Mucosa of descending colon (tissue), 3 donors: ENCODE measurements around the gene C16orf82. TPM values are rescaled to one million over a fixed set of nuclear protein-coding genes. Genes with fewer than 3 reads are reported as not detected.
A peak's percentile ranks its signal among the peaks of the same experiment; 100 is the strongest.

Source experiments
- ATAC-seq: fragments of 200-7000 bp; cut with Tn5 transposase; one replicate; pipeline ENCODE4 v1.9.1; 2020; ENCODE audit warnings: mild to moderate bottlenecking, moderate library complexity
- DNase-seq, 3 donors: peaks; one replicate each; pipeline ENCODE4 v3.0.0-alpha.2; 2020
- H3K36me3 ChIP-seq: fragments of 200-600 bp; one replicate; pipeline ENCODE4 v1.8.0; 2021; ENCODE audit warnings: low read depth, mild to moderate bottlenecking
- H3K4me1 ChIP-seq: fragments of 200-600 bp; one replicate; pipeline ENCODE4 v1.8.0; 2021; ENCODE audit warnings: low read depth, mild to moderate bottlenecking
- H3K4me3 ChIP-seq: fragments of 200-600 bp; one replicate; pipeline ENCODE4 v1.8.0; 2021; ENCODE audit warnings: mild to moderate bottlenecking
- H3K9me3 ChIP-seq: fragments of 200-600 bp; one replicate; pipeline ENCODE4 v1.8.0; 2021; ENCODE audit warnings: mild to moderate bottlenecking
- intact Hi-C, 2 donors: fragments of 100-400 bp; cut with DNase I in 1 of 2; cut with micrococcal nuclease in 1 of 2; formaldehyde crosslinking; loops; one replicate each; pipeline versions ENCODE4 v1.11.0 to v1.11.1; 2022; cut with DNase I, micrococcal nuclease
- total RNA-seq, 3 donors: library from RNA; stranded (reverse); fragmentation: NEBNext Ultra II Directional in 2 of 3; extraction: Animal tissue kit (Norgen Biotek cat#: 25700) in 2 of 3; gene quantifications; one replicate each; pipeline versions ENCODE4 v1.2.1 to v1.2.4, GENCODE V29; 2021 to 2023
- TF ChIP-seq, protein P1 (sequence below): fragments of 200-600 bp; IDR thresholded peaks from one replicate; pipeline ENCODE4 v1.8.0; 2022; ENCODE audit warnings: antibody characterized with exemption, mild to moderate bottlenecking
- donor health status: DM: no; HTN: no; CAD: no; lungs with moderate emphysema.
- donor health status: DM: no; HTN: no; CAD: no.
- donor health status: DM: no; HTN: yes; CAD: no.

C16orf82 gene
- total RNA-seq, 3 donors from 2014 or later = not detected

GRCh38 chr16:27109666-27110523 lies 43.2 kb downstream of the C16orf82 start:
- Histone ChIP-seq H3K4me1 (peaks cover 3% of the 10 kb centered on the region), H3K9me3 (no peaks in the 10 kb centered on the region), H3K36me3 (no peaks in the 10 kb centered on the region), H3K4me3 (no peak overlapping the region)
- TF ChIP-seq, protein P1, sequence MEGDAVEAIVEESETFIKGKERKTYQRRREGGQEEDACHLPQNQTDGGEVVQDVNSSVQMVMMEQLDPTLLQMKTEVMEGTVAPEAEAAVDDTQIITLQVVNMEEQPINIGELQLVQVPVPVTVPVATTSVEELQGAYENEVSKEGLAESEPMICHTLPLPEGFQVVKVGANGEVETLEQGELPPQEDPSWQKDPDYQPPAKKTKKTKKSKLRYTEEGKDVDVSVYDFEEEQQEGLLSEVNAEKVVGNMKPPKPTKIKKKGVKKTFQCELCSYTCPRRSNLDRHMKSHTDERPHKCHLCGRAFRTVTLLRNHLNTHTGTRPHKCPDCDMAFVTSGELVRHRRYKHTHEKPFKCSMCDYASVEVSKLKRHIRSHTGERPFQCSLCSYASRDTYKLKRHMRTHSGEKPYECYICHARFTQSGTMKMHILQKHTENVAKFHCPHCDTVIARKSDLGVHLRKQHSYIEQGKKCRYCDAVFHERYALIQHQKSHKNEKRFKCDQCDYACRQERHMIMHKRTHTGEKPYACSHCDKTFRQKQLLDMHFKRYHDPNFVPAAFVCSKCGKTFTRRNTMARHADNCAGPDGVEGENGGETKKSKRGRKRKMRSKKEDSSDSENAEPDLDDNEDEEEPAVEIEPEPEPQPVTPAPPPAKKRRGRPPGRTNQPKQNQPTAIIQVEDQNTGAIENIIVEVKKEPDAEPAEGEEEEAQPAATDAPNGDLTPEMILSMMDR = peak; percentile 99
- intact Hi-C loops = no loop called here
- ATAC-seq (peak; percentile 97), DNase-seq (peak; percentile 89 to 96 (median 91))

DNA sequence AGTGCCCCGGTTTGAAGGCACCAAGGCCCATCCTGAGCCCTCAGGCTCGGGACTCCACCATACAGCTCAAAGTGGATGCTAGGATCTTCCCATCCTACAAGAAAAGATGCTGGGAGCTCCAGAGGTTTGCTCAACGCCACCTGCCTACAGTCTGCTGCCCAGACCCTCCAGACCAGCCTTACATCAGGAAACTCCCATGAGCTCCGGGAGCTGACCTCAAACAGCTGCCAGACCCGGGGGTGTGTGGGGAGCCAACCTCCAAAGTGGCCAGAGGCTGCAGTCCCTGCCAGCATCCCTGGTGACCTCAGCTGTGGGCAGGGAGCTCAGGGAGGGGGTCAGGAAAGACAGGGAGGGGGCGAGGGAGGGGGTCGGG lies 43.8 kb downstream of the C16orf82 start:
- Histone ChIP-seq H3K4me3 (no peak overlapping the region), H3K36me3 (no peaks in the 10 kb centered on the region), H3K9me3 (no peaks in the 10 kb centered on the region), H3K4me1 (peaks cover 3% of the 10 kb centered on the region)
- DNase-seq (peak in 1 of 3 donors; percentile 34), ATAC-seq (no peak)
- intact Hi-C loops = no loop called here
- TF ChIP-seq, protein P1 = no peak

DNA sequence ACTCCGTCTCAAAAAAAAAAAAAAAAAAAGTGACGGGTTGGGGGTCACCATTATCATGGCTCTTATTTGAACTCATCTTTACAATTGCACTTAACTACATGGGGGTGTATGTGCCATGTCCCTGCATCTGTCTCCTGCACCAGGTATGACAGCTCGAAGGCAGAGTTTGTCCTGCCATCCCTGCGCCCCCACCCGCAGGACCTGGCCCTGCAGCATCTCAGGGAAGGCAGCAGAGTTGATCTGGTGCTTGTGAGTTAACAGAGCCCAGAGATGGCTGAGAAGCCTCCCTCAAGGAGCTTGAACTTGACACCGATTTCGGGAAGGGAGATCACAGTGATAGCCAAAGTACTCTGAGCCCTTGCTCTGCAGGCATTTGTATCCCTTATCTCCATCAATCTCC lies 44.8 kb downstream of the C16orf82 start:
- Histone ChIP-seq H3K36me3 (no peaks in the 10 kb centered on the region), H3K9me3 (no peaks in the 10 kb centered on the region), H3K4me3 (no peak overlapping the region), H3K4me1 (peaks cover 3% of the 10 kb centered on the region)
- ATAC-seq = no peak
- intact Hi-C loops = no loop called here
- DNase-seq = no peak
- TF ChIP-seq, protein P1 = no peak

DNA sequence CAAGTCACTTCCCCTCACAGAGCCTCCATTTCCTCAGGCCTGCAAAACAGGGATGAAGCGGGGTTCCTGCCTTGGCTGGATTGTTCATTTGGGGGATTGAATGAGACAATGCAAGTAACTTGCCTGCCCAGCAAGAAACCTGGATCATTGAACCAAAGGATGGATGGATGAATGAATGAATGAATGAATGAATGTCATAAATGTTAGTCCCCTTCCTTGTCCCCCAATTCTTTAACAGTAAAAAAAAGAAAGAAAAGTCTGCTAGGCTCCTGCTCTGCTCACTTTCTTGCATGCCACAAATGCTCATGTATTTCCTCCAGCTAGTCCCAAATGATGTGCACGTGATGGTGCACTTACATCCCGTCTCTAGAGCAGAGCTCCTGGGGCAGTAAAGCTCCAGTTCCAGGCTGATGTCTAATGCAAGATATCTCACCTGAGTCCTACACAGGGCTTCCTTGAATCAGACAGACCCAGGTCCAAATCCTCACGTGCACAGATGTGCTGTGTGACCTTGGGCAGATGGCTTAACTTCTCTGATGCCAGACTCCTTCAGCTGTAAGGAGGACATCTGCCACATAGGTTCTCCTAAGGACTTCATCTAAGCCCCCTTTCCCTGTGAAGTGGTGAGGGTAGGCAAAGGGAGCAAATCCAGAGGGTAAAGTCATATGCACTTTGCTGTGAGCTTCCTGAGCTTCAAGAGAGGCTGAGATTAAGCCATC lies 45.5 kb downstream of the C16orf82 start:
- H3K4me3 ChIP-seq = no peak overlapping the region
- H3K36me3 ChIP-seq = no peaks in the 10 kb centered on the region
- H3K4me1 ChIP-seq = peaks cover 3% of the 10 kb centered on the region
- no peak for ATAC-seq
- H3K9me3 ChIP-seq = no peaks in the 10 kb centered on the region
- intact Hi-C loops = no loop called here
- no peak for DNase-seq
- TF ChIP-seq, protein P1 = no peak

DNA sequence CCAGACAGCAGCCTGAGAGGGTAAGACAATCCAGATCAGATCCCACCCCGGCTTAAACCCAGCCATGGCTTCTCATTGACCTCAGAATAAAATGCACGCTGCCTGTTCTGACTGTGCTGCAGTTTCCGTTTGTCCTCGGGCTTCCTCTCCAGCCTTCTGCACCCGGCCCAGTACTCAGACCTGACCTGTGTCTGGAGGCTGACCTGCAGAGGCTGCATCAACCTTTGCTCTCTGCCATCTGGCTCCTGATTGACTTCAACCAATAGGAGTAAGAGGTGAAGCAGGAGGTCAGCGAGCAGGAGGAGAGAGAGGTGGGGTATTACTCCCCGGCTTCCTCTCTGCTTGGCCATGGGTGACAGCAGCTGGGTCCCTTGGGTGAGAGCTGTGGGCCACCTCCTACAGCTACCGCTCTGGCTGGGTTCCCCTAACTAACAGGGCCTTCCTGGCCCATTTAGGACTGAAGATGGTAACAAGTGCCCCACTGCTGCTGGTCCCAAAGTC lies 46.7 kb downstream of the C16orf82 start:
- DNase-seq = no peak
- intact Hi-C loops = no loop called here
- TF ChIP-seq, protein P1 = no peak

More for the DNA sequence above, 46.7 kb downstream of the C16orf82 start:
- no peak overlapping the region for H3K4me3 ChIP-seq
- H3K4me1 ChIP-seq = no peaks in the 10 kb centered on the region
- H3K9me3 ChIP-seq = no peaks in the 10 kb centered on the region
- ATAC-seq = no peak
- no peaks in the 10 kb centered on the region for H3K36me3 ChIP-seq
